NCI-H748 (cell line): ENCODE data around the gene ZPLD1.
A peak's percentile ranks its signal among the peaks of the same experiment; 100 is the strongest.

Experiments used
- DNase-seq: peaks from one replicate; lab custom pipeline; 2025; ENCODE audit not compliant: unreplicated experiment; lab: John Stamatoyannopoulos, UW

Gene ZPLD1

DNA sequence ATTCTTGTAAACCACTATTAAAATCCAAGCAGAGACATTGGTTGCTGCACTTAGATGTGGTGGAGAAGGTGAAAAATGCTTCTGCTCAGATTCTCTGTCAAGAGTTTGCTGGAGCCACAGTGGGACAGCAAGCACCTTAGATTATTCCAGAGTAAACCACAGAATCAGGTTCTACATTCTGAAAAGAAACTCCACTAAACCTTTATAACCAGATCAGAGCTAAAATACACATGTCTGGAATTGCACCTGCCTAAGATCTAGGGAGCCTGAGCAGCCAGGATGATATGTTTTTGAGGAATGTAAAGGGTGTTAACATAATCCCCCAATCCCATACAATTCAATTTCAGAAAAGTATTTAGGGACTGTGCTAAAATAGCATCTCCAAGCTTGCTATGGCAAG, at the start of gene ZPLD1:
Gene ZPLD1 (plus strand): TSS at position 301 of the 400 bp plus-strand sequence. CDS start 3,473 bp downstream, outside the sequence.
- no peak for DNase-seq

DNA sequence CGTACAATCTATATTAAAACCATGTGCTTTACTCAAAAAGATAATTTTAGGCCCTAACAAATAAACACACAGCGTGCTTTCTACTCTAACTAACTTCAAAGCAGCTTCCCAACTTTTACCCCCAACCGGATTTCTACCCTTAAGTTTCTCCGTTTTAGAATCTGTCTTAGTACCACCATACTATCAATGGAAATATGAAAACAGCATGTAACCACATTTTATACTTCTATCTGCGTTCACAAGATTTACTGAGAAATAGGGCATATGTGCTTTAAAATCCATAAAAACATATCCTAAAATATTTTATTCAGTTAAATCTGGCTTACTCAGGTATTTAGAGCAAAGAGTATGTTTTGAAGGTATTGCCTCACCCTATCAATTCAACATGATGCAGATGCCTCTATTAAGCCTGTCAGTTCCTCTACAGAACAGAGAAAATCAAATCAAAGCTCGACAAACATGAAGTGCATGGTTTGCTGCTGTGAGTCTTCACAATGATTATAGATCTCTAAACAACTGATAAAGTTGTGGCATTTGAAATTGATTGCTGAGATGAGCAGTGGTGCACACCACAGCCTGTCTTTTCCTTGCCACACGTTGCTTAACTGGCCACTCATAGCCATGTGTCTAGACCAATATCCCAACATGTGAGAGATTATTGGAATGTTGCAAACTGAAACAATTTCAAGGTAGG, 44.5 kb upstream of the ZPLD1 start:
- no peak for DNase-seq

DNA sequence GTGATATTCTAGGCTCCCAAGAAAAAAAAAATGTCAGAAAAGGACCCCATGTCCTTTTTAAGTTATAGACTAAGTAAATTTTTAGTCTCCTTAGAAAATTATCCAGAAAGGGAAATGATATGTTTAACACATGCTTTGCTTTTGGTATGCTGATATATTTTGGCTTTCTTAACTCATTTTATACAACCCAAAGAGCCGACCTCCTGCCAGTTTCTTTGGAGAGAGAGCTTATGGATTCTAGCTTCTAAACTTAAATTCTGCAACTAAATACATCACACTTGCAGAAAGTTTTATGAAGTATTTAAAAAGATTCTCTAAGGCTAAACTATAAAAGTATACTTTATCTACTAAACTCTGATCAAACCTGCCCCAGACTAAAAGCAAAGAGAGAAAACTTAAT, 43.9 kb upstream of the ZPLD1 start:
- no peak for DNase-seq

DNA sequence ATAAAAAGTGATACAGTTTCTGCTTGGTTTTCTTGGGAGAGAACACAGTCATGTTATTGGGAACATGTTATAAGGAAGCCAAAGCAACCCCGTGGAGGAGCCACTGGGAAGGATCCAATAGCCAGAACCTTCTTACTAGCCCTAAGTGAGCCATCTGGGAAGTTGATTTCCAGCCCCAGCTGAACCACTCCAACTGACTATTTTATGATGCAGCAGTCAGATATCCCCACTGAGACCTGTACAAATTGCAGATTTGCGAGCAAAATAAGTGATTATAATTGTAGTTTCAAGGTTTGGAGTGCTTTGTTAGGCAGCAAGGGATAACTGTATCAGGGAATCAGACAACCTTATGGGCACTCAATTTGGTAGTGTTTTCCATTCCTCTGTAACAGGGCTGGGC, 43.3 kb upstream of the ZPLD1 start:
- no peak for DNase-seq

DNA sequence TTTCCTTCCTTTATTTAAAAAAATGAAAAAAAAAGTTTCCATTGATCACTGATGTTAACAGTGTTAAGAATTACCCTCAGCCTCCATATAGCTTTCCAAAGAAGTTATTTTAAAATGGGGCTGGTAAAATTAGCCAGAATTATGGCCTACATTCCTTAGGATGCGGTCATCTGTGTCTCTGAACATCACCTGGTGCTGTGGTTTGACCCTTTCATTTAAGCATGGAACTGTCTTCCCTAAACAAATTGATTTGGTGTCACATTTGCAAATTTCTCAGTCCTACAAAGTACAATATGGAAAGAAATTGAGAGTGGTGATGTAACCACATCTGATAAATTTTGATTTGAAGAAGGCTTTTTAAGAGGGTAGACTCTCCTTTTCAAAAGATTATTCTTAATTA, 40.3 kb upstream of the ZPLD1 start:
- DNase-seq, result no peak

DNA sequence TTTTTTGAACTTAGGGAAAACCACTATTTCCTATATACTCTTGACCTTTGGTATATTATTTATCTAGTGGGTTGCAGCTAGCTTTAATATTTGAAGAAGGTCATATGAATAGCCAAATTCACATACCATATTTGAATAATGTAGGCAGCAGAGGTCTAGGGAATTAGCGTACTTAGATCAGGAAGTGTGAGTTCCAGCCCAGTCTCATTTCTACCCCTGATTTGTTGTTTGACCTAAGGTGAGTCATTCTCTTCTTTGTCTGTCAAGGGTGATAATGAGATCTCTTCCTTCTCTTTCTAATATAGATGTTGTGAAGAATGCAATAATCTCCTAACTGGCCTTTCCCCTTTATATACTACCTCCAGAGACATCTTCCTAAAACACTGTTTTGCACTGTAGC, 36.6 kb upstream of the ZPLD1 start:
- DNase-seq, result no peak

DNA sequence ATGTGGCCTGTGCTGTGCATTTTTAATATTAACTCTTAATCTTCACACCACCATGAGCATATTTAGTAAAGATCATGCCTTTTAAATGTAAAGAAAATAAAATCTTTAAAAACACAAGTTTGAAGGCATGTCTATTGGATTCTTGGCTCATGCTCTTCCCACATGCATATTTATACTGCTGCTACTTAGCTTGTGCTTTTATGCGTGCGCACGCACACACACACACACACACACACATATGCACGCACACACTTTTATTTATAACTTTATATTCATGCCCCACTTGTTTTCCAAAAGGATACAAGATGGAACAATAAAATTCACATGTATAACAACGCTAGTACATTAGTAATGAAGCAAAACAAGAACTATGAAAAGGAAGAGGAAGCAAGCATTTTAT, 36.1 kb upstream of the ZPLD1 start:
- DNase-seq, result no peak

DNA sequence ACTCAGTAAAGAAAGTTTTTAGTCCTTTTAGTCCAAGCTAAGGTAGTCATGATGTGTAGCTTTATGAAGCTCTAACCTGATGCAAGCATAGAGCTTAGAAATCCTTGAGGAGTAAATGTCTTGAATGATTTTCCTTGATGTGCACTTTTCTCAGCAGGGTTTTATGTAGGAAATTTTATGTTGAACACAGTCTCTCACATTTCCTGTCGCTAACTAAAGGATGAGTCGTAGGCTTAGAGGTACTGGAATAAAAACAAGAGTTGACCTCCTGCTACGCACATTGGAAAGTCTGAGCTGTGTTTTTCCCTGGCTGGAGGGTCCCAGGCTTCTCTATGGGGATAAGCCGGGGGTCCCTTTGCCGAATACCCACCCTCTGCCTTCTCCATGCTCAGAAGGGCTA, 34.7 kb upstream of the ZPLD1 start:
- DNase-seq, result no peak

DNA sequence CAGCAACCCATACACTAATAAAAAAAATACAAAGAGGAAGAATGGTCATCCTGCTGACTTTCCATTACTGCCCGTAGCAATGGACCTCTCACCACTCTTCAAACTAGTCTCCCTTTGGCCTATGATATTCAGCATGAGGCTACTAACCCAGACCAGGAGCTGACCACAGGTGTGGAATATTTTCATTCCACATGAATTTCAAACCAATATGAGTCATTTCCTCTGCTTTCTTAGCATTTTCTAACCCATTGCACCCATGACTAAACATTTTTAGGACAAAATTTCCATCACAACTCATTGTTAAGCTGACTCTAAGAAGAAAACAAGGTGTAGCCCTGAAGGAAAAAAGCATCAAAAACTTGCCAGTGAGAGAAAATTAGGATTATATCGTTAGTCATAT, 34.0 kb upstream of the ZPLD1 start:
- DNase-seq, result no peak

DNA sequence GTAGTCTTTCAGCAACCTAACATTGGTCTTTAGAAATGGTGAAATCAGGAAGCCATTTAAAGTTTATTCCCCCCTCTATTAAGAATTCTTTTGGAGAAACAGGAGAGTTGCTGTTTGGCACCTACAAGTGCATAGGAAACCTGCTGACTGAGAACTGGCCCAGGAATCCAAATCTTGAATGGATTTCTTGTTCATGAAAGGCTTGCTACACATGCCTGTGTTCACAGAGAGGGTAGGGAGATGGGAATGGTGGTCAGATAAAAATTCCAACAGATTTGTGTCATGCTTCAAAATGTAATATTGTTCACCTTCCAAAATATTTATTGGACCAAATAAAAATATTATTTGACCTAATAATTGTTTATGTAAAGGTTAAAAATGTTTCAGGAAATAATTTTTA, 24.2 kb upstream of the ZPLD1 start:
- no peak for DNase-seq

DNA sequence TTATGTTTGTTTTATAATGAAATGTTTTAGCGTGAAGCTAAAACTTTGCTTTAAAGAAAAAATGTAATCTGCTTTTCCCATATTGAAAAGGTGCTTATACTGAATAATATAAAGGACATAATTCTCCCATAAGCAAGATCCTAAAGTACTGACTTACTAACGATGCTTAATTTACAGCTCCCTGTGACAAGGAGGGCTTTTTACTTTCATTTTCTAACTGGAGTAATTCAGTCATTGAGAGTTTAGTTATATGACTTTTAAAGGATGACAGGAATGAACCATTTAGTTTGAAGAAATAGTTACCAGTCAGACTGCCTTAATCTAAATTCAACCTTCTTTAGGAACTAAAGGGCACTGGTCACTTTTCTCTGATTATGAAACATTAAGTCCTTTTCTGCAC, 19.3 kb upstream of the ZPLD1 start:
- DNase-seq, result no peak

DNA sequence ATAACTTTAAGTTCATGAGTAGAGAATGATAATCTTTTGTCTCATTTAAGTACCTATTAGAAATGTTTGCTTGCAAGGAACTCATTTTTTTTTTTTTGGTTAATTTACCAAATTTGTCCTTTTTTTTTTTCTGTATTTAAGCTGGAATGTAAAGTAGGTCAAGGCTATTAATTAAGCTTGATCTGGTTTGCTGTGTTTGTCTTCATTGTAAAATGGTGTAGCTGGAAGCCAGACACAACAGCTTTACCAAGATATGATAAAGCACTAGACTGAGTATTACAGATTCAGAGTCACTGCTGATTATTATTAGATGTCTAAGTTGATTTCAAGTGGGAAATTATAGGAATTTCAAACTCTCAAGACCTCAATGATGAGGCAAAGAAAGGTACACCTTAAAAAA, 15.0 kb upstream of the ZPLD1 start:
- no peak for DNase-seq

DNA sequence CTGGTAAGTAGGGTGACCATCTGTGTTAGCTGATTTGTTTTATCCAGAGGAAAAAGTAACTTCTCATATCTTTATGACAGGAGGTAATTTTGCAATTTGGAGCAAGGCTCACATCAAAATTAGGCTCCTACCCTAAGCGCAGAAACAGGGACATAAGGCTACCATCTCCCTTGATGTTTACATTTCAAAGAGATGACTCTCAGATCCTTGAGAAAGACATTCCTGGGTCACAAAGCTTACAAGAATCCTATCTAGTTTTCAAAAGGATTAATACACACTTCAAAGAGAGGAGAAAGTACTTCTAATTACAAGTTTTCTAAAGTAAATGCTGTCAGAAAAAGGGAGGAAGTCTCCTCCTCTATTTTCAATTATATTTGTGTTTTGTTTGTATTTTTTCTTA, 7.0 kb downstream of the ZPLD1 start:
- no peak for DNase-seq

DNA sequence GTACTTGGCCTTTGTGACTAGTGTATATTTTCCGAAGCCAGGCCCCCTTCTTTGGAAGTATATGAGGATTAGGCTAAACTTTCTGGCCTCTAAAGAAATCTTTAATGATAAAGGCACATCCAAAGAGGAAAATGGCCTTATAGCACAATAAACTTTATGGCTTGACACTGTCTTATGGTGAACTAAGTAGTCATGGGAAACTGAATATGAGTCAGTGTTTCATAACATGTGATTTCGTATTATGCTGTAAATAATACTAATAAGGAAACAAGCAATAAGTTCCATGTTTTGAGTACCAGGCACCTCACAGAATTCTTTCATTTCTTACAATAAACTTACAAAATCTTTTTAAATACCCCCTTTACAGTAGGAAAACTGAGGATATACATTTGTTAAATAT, 8.2 kb downstream of the ZPLD1 start:
- DNase-seq, result no peak

DNA sequence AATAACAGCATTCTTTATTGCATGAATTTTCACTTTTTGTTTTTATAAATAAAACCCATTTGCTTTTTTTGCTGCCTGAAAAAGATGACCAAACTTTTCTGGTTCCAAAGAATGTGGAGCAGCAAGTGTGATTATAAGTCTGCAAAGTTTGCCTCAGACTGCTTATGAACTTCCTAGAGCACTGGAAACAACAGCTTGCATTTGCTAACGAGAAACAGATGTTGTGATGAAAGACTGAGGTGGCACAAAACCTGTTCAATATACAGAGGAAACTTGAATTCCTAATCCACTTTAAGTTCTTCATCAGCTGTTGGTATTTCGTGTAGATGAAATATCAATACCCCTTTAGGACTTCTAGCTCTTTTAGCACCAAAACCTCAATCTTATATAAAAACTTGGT, 9.3 kb downstream of the ZPLD1 start:
- no peak for DNase-seq

DNA sequence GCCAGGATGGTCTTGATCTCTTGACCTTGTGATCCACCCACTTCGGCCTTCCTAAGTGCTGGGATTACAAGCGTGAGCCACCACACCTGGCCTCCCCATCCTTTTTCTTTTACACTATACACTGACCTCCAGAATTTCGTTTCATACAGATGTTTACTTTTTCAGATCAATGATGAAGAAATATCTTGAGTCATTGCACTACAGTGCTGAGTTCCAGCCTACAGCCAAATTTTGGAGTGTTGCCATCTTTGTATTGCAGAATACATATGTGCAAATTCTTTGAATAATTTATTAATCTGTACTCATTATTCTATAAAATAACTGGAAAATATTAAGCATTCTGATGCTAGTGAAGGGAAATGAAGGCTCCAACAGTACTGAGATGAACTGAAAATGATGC, 12.5 kb downstream of the ZPLD1 start:
- no peak for DNase-seq

DNA sequence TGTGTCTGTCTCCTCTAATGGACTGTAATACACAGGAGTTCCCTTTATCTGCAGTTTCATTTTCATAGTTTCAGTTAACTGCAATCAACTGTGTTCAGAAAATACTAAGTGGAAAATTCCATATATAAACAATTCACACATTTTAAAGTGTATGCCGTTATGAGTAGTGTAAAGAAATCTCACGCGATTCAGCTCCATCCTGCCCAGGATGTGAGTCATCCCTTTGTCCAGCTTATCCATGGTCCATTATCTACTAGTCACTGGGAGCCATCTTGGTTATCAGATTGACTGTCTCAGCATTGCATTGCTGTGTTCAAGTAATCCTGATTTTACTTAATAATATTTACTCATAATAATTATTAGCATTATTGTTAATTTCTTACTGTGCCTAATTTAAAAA, 14.5 kb downstream of the ZPLD1 start:
- DNase-seq, result no peak

DNA sequence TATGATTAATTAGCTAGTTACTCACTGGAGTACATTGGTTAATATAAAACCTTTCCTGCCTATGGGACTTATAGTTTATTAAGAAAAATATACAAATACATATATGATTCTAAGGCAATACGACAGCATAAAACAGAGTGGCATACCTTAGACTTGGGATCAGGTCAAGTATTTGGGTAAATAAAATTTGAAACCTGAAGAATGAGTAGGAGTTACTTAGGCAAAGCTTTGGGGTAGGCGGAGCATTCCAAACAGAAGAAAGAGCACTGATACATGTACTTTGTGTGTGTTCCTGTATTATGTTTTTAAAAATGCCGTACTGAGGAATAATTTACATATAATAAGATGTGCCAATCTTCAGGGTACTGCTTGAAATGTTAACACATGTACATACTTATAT, 15.1 kb downstream of the ZPLD1 start:
- no peak for DNase-seq

DNA sequence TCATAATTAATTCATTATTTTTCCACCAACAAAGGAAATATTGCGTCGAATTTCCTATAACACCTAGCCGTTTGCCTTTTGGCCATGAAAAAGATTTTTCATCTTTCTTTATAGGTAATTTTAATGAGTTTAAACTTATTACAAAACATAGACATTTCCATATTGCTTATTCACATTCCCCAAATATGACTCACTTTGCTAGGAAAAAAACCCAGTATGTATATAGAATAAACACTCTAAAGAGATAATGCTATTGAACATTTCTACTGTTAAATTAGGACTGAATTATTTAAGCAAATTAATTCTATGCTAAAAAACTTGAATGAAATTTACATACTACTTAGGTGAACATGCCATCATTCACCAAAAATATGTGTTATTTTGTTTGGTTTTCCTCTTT, 16.2 kb downstream of the ZPLD1 start:
- no peak for DNase-seq

DNA sequence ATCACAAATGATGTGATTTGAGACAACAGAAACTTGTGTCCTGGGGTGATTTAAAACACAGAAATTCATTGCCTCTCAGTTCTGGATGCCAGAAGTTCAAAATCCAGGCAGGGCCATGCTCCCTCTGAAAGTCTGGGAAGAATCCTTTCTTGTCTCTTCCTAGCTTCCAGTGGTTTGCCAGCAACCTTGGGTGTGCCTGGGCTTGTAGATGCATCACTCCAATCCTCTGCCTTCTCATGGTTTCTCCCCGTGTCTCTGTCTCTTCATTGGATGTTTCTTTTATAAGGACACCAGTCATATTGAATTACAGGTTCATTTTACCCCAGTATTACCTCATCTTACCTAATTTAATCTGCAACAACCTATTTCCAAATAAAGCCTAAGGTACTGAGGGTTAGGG, 16.7 kb downstream of the ZPLD1 start:
- DNase-seq, result no peak

DNA sequence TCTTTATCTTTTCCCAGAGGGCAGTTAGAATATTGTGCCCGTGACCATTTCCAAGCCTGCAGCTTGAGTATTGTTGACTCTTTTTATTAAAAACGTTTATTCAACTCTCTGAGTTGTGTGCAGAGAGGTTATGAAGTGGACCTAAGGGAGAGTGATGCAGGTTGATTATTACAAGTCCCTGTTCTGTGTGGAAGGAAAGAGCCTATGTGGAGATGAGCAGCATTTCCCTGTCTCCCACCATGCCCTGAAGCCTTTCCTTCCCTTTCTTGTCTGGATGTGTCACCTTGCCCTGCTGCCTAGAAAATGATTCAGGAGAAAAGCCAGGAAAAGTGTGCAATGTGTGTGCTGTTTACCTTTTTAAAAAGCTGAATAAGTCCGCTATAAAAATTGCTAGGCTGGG, 19.4 kb downstream of the ZPLD1 start:
- peak; percentile 16 for DNase-seq

DNA sequence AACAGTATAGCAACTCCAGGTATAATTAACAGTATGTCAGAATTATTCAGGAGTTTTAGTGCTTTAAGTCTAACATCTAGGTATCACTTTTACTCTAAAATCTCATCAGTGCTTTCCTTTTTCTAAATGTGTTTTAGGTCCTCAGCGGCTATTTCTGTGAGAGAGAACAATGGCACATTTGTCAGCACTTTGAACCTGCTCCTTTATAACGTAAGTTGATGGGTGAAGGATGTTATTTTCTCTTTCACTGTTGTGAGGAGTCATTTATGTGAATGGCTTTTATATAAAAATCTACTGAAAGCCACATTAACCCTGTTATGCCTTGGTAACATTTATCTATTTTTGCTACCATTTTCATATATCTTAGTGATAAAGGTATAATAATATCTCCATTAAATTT, 22.8 kb downstream of the ZPLD1 start:
- no peak for DNase-seq

DNA sequence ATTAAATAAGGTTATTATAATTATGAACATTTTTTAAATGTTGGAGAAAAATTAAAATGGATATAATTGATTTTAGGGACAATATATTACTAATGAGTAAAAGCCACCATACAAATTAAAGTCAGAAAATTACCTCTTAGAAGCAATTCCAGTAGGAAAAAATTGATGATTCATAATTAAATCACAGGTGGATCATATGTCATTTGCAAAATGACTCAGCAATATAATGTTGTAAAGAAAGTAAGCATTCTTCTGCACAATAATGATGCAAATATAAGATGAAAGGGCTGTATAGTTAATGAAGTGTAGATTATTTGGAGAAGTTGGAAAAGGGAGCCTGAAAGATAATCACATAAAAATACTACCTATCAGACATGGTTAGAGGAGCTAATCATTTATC, 25.8 kb downstream of the ZPLD1 start:
- no peak for DNase-seq

DNA sequence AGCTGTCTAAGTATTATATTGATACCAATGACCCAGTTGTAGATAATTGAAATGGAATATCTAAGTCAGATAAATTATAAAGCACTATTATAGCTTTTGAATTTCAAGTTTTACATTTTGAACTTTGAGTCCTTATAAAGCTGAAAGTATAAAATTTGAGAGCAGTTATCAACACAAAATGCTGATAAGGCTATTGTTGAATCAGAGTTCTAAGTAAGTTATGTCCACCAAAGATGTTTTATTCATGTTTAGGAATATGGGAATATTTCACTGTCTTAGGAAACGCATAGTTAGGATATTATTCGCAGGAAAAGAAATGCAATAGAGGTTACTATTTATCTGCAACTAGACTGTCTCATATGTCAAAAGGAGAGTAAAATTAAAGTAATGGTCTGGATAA, 29.4 kb downstream of the ZPLD1 start:
- no peak for DNase-seq
